Measurements from ENCODE around the gene SMARCA4.
"Not testable (repeated sequence)": the region's sequence is repeated elsewhere in the genome, so short reads cannot be mapped to it uniquely, and the experiment has no call there.

SMARCA4 gene

GRCh38 chr19:10941649-10942048 lies 19.2 kb upstream of the SMARCA4 start:
- POLR2A ChIA-PET: interaction anchor here (0.6 to 1.4 kb wide), 5 partner anchors 15 to 875 kb away, joined by 3 to 5 read pairs (median 4); no protein-coding TSS in a partner anchor
- DNase-seq (ENCODE audit: extremely low spot score): not testable (repeated sequence)
- peak; percentile 73; the same call in 1 of the 2 replicates for TF ChIP-seq ZNF384 (IDR thresholded peaks at IDR 0.05)
- CTCF ChIA-PET: interaction anchor here (0.6 to 2.1 kb wide), 10 partner anchors 10 to 248 kb away, joined by 3 to 9 read pairs (median 6); no protein-coding TSS in a partner anchor

GRCh38 chr19:10943412-10943811 lies 17.4 kb upstream of the SMARCA4 start:
- POLR2A ChIA-PET; CTCF ChIA-PET; DNase-seq (ENCODE audit: extremely low spot score): not testable (repeated sequence)

- CTCF ChIA-PET: no interaction called here
- TF ChIP-seq FOXM1 (IDR thresholded peaks at IDR 0.05; ENCODE audit: borderline replicate concordance) (no peak), LEF1 (IDR thresholded peaks at IDR 0.05; ENCODE audit: borderline replicate concordance) (no peak), ARNT (IDR thresholded peaks at IDR 0.05) (no peak), FOXK2 (IDR thresholded peaks at IDR 0.05) (no peak), L3MBTL2 (conservative IDR thresholded peaks at IDR 0.05) (no peak), HDGF (IDR thresholded peaks at IDR 0.05; ENCODE audit: borderline replicate concordance) (no peak), SP1 (IDR thresholded peaks at IDR 0.05) (no peak), TARDBP (IDR thresholded peaks at IDR 0.05) (no peak), ZNF384 (IDR thresholded peaks at IDR 0.05) (no peak), PKNOX1 (IDR thresholded peaks at IDR 0.05) (no peak), FOXA1 (IDR thresholded peaks at IDR 0.05) (no peak), CTBP1 (IDR thresholded peaks at IDR 0.05; ENCODE audit: borderline replicate concordance) (no peak), ELF4 (IDR thresholded peaks at IDR 0.05) (no peak), NFRKB (IDR thresholded peaks at IDR 0.05) (no peak), SUZ12 (IDR thresholded peaks at IDR 0.05) (no peak), BHLHE40 (IDR thresholded peaks at IDR 0.05; ENCODE audit: borderline replicate concordance) (no peak)
- no peak for DNase-seq (ENCODE audit: extremely low spot score)
- POLR2A ChIA-PET: interaction anchor here (1.0 to 1.2 kb wide), 2 partner anchors 10 to 15 kb away, joined by 3 to 4 read pairs; no protein-coding TSS in a partner anchor
These were observed 15.6 kb upstream of the SMARCA4 start for GRCh38 chr19:10945264-10945663.

GRCh38 chr19:10946958-10947657 lies 13.7 kb upstream of the SMARCA4 start:
- DNase-seq (ENCODE audit: extremely low spot score): no peak
- TF ChIP-seq FOXM1 (IDR thresholded peaks at IDR 0.05; ENCODE audit: borderline replicate concordance) (no peak), CTBP1 (IDR thresholded peaks at IDR 0.05; ENCODE audit: borderline replicate concordance) (no peak), FOXA1 (IDR thresholded peaks at IDR 0.05) (no peak), NFRKB (IDR thresholded peaks at IDR 0.05) (no peak), HDGF (IDR thresholded peaks at IDR 0.05; ENCODE audit: borderline replicate concordance) (no peak), L3MBTL2 (conservative IDR thresholded peaks at IDR 0.05) (no peak), LEF1 (IDR thresholded peaks at IDR 0.05; ENCODE audit: borderline replicate concordance) (no peak), FOXK2 (IDR thresholded peaks at IDR 0.05) (no peak), TARDBP (IDR thresholded peaks at IDR 0.05) (no peak), ZNF384 (IDR thresholded peaks at IDR 0.05) (no peak), BHLHE40 (IDR thresholded peaks at IDR 0.05; ENCODE audit: borderline replicate concordance) (no peak), ARNT (IDR thresholded peaks at IDR 0.05) (no peak), SUZ12 (IDR thresholded peaks at IDR 0.05) (no peak), PKNOX1 (IDR thresholded peaks at IDR 0.05) (no peak), ELF4 (IDR thresholded peaks at IDR 0.05) (no peak), SP1 (IDR thresholded peaks at IDR 0.05) (no peak)
- ChIA-PET CTCF (no interaction called here), POLR2A (no interaction called here)

GRCh38 chr19:10952809-10953208 lies 8.0 kb upstream of the SMARCA4 start:
- POLR2A ChIA-PET: no interaction called here
- no peak for DNase-seq (ENCODE audit: extremely low spot score)

GRCh38 chr19:10959277-10959968 lies 1.4 kb upstream of the SMARCA4 start:
- POLR2A ChIA-PET: interaction anchor here (1.0 to 1.5 kb wide), 7 partner anchors 9 to 25 kb away, joined by 3 to 4 read pairs (median 4); no protein-coding TSS in a partner anchor
- DNase-seq (ENCODE audit: extremely low spot score): not testable (repeated sequence)
- CTCF ChIA-PET: interaction anchor here (0.7 kb wide), 1 partner anchor 474 kb away, joined by 7 read pairs; no protein-coding TSS in a partner anchor

More at GRCh38 chr19:10952809-10953208, 8.0 kb upstream of the SMARCA4 start:
- TF ChIP-seq ZNF384 (IDR thresholded peaks at IDR 0.05): no peak
- TF ChIP-seq NFRKB (IDR thresholded peaks at IDR 0.05): no peak
- no peak for TF ChIP-seq CTBP1 (IDR thresholded peaks at IDR 0.05; ENCODE audit: borderline replicate concordance)
- TF ChIP-seq L3MBTL2 (conservative IDR thresholded peaks at IDR 0.05): no peak
- no peak for TF ChIP-seq FOXM1 (IDR thresholded peaks at IDR 0.05; ENCODE audit: borderline replicate concordance)
- TF ChIP-seq BHLHE40 (IDR thresholded peaks at IDR 0.05; ENCODE audit: borderline replicate concordance): no peak
- TF ChIP-seq FOXK2 (IDR thresholded peaks at IDR 0.05): no peak
- no peak for TF ChIP-seq LEF1 (IDR thresholded peaks at IDR 0.05; ENCODE audit: borderline replicate concordance)
- no peak for TF ChIP-seq SUZ12 (IDR thresholded peaks at IDR 0.05)
- TF ChIP-seq PKNOX1 (IDR thresholded peaks at IDR 0.05): no peak
- TF ChIP-seq FOXA1 (IDR thresholded peaks at IDR 0.05): no peak
- TF ChIP-seq TARDBP (IDR thresholded peaks at IDR 0.05): no peak
- no peak for TF ChIP-seq ARNT (IDR thresholded peaks at IDR 0.05)
- TF ChIP-seq SP1 (IDR thresholded peaks at IDR 0.05): no peak
- TF ChIP-seq ELF4 (IDR thresholded peaks at IDR 0.05): no peak
- TF ChIP-seq HDGF (IDR thresholded peaks at IDR 0.05; ENCODE audit: borderline replicate concordance): no peak
- CTCF ChIA-PET: no interaction called here
